IPS-11a (cell line): ENCODE results near the gene GRIN3A.

Experiments
- H3K4me3 ChIP-seq: one replicate; pipeline ENCODE4 v1.5.1; 2013; ENCODE audit warnings: low read depth, low read length, control low read depth

GRIN3A gene

DNA sequence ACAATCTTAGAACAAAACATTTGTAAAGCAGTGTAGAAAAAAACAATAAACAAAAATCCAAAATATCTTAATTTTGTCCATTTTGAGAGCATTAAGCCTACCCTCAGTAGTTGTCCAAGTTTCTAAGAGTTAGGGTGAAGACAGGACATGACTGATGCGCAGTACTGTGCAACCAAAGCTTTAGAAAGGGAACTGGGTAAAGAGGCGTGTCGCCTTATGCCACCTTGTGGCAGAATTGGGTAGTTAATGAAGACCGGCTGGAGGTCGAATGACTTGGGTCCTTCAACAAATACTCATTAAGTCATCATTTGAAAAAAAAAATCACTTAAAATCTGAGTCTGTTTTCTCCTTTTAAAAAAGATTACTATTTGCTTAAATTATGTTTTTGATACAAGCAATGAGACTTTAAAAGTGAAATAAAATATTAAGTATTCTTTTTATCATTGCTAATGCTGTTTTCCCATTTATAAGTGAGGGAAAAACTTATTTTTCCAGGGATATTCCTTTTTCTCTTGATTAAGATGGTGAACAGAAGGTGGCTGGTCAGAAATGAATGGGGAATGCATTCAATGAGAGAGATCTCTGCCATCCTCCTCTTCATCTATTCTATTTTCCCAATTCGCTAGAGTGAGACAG, 208.3 kb downstream of the GRIN3A start:
- H3K4me3 ChIP-seq = no peak overlapping the region

DNA sequence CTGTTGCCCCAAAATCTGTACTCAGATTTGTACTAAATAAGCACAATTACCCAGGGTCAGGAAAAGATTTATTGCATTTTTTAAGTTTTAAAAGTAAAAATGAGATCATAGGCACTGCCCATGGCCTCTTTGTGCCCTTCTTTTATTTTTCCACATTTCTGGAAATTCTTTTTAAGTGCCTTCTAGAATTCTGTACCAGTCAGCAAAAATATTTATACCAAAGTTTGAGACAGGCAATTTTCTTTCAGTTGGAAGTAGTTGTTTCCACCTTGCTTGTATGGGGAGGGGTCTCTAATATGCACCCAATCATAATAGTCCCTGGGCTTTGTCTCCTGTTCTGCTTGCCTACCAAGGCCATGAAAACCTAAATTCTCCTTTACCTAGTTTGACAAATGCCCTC, 210.4 kb downstream of the GRIN3A start:
- no peak overlapping the region for H3K4me3 ChIP-seq

DNA sequence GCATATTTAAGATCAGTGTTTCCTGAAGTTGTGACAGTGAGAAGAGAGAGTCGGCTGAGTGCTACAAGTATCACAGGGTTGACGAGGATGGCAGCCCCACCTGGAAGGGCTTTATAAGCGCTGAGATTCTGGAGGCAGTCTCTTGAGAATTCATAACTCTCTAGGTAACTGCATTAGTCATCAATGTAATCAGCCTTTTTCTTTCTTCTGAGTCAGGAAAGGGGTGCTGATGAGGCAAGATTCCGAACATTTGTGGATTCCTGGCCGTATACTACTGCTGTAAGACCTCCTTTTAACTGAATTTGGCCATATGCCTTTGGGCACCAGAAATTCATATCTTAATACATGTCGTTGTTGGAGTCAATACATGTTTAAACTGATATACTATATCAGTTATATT, 211.4 kb downstream of the GRIN3A start:
- no peak overlapping the region for H3K4me3 ChIP-seq

DNA sequence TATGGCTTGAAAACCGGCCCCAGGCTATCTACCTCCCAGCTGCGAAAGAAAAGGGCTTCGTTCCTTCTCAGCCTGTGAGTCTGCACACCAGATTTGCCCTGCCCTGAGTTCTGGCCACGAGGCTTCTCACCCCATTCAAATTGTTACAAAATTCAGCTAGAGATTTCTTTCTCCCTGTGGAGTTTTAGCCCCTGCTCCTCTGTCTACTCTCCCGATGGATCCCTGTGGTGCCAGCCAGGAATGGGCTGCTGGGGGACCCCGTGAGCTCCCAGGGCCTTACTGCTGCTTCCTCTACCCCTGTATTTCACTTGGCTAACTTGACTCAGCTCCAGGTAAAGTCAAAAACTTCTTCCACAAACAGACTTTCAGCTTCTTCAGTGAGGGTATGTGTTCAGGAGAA, 214.1 kb downstream of the GRIN3A start:
- H3K4me3 ChIP-seq = no peak overlapping the region
